Posterior cingulate gyrus (tissue), 11 donors: ENCODE measurements around the gene SPPL3.

Source experiments
- DNase-seq, 10 donors: peaks; one replicate each; pipeline versions ENCODE4 v3.0.0 to v3.0.0-alpha.2; 2020 to 2021; ENCODE audit warnings: mixed read lengths in 3 of 10
- intact Hi-C: fragments of 100-400 bp; cut with DNase I; formaldehyde crosslinking; loops from one replicate; pipeline ENCODE4 v1.15.1; 2023

Gene SPPL3

GRCh38 chr12:120758798-120759590, 145.2 kb downstream of the SPPL3 start:
- no peak for DNase-seq
- intact Hi-C loops = no loop called here

GRCh38 chr12:120757949-120758348, 146.2 kb downstream of the SPPL3 start:
- intact Hi-C loops = no loop called here
- no peak for DNase-seq

- no peak for DNase-seq
Observed at GRCh38 chr12:120757226-120757742, 146.9 kb downstream of the SPPL3 start.

DNA sequence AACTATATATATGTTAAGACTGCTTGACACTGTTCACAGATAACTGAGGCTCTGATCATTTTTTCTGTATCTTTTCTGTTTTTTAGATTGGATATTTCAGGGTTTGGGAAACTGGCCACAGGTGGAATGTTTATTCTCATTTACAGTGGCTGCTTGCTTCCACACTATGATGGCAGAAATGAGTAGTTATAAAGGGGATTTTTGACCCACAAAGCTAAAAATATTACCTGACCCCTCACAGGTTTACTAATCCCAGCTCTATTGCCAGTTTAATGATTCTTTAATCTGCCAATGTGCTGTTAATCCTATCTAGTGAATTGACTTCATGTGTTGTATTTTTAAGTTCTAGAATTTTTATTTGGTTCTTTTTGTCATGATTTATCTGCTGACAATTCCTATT, 148.9 kb downstream of the SPPL3 start:
- no peak for DNase-seq
- intact Hi-C loops = no loop called here

More at GRCh38 chr12:120757226-120757742, 146.9 kb downstream of the SPPL3 start:
- intact Hi-C loops = no loop called here

DNA sequence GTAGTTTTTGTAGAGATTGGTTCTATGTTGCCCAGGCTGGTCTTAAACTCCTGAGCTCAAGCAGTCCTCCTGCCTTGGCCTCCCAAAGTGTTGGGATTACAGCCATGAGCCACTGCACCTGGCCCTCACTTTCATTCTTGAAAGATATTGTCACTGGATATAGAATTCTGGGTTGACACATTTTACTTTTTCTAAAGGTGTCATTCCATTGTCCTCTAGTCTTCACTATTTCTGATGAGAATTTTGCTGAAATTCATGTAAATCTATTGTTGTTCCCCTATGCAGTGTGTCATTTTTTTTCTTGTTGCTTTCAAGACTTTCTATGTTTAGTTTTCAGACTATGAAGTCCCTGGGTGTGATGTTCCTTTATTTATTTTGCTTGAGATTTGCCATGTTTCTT, 149.4 kb downstream of the SPPL3 start:
- intact Hi-C loops = no loop called here
- no peak for DNase-seq

DNA sequence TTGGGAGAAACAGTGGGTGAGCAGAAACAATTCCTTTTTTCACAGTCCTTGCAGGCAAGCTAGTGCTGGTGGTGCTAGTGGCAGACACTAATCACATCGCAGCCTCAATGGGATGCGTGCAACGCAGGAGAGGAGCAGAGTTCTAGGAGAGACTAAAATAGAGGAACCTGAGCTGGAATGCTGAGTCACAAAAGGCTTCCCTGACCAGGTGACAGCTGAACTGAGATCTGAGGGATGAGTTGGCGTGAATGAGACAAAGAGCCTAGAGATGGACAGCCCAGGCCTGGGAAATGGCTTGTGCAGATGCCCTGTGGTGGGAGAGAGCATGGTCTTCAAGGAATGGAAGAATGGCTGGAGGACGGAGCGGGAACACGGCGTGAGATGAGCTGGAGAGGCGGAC, 152.8 kb downstream of the SPPL3 start:
- DNase-seq = peak in 1 of 10 donors; percentile 25

GRCh38 chr12:120750806-120751205, 153.4 kb downstream of the SPPL3 start:
- intact Hi-C loops = no loop called here

More for the DNA sequence above, 152.8 kb downstream of the SPPL3 start:
- intact Hi-C loops = no loop called here

DNA sequence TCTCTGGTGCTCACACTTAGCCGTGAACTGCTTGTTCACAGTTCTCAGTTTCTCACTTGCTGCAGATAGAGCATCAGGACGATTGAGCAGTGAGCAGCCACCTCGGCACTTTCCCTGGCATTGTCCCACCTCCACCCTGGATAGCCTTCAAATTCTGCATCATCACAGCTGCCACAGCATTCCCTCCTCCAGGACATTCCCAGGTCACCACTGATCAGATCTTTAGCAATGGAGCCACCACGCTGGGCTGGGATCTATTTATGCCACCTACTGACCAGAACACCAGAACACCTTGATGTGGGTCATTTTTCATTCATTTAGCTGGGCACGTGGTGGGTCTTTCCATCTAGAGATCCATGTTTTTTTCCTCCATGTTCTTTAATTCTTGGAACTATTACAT, 154.9 kb downstream of the SPPL3 start:
- DNase-seq = no peak
- intact Hi-C loops = no loop called here

More at GRCh38 chr12:120750806-120751205, 153.4 kb downstream of the SPPL3 start:
- peak in 1 of 10 donors; percentile 4 for DNase-seq

DNA sequence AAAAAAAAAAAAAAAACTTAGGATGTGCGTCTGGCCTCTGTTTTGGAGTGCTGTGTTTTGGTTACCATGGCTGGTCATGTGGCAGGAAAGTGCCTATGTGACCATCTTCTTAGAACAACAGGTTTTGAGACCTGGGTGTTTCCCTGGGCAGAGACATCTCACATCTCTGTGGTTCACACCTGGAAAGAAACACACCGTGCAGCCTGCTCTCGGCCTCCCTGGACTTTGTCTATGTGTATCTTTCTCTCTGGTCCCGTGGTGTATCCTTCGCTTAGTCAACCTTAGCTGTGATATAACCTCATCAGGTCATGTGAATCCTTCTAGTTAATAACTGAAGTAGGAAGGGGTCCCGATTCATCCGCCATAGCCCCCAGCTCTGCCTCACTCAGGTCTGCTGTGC, 155.9 kb downstream of the SPPL3 start:
- DNase-seq = peak in 1 of 10 donors; percentile 1
- intact Hi-C loops = no loop called here

- intact Hi-C loops = no loop called here
- peak in 1 of 10 donors; percentile 44 for DNase-seq
Observed at GRCh38 chr12:120744922-120745493, 159.2 kb downstream of the SPPL3 start.

GRCh38 chr12:120741476-120742421, 162.4 kb downstream of the SPPL3 start:
- intact Hi-C loops = no loop called here
- no peak for DNase-seq

DNA sequence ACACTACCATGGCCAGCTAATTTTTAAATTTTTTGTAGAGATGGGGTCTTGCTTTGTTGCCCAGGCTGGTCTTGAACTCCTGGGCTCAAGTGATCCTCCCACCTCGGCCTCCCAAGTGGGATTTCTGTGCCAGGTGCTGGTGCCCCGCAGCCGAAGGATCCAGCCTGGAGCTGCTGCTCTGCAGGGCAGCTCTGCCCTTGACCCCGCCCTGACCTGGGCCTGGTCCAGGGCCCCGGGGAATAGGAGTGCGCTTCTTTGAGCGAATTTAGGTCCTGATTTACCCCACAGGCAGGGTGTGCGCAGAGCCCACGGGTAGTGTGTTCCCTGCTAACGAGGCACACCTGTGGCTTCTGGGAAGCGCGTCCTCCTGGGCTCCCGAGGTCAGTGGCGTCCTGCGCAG, 163.3 kb downstream of the SPPL3 start:
- intact Hi-C loops = no loop called here
- DNase-seq = no peak

DNA sequence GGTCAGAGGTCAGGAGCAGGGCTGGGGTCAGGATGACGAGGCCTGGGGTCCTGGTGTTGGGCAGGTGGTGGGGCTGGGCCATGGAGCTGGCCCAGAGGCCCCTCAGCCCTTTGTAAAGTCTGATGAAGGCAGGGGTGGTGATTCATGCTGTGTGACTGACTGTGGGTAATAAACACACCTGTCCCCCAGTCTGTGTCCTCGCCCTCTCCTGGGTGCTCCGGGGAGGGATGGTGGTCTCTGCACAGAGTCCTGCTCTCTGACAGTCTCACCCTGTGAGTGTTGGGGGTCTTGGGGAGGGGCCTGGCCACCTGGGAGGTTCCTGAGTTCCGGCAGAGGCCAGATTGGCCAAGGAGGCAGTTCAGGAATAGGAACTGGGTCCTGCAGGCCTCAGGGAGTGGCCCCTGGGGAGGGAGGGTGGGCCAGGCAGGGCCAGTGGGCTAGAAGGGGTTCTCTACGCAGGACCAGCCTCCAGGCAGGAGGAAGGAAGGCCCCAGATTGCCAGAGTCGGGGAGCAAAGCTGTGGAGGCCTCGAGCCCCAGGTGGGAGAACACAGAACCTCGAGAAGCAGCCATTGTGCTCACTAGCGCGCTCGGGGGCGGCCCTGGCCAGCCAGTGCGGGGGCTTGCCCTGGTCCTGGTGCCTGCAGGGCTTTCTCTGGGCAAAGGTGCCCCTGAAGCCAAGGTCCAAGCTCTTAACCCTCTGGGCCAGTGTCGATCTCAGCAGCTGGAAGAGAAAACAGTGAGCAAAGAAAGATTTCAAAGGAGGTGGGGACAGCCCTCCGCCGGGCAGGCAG, 164.1 kb downstream of the SPPL3 start:
- intact Hi-C loops = no loop called here
- no peak for DNase-seq

DNA sequence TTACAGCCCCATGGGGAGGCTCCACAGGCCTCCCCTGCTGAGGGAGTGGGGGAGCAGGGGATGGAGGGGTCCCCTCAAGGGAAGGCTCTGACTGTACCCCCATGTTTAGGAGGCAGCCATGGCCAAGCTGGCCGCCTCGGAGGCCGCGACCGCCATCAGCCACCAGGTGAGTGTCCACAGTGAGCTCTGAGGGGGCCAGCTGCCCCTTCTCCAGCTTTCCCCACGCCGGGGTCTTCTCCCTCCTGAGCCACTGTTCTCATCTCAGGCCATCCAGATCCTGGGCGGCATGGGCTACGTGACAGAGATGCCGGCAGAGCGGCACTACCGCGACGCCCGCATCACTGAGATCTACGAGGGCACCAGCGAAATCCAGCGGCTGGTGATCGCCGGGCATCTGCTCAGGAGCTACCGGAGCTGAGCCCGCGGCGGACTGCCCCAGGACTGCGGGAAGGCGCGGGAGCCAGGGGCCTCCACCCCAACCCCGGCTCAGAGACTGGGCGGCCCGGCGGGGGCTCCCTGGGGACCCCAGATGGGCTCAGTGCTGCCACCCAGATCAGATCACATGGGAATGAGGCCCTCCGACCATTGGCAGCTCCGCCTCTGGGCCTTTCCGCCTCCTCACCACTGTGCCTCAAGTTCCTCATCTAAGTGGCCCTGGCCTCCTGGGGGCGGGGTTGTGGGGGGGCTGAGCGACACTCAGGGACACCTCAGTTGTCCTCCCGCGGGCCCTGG, 165.0 kb downstream of the SPPL3 start:
- DNase-seq = no peak
- intact Hi-C loops = no loop called here

GRCh38 chr12:120738252-120739030, 165.7 kb downstream of the SPPL3 start:
- intact Hi-C loops = no loop called here
- DNase-seq = peak in 1 of 10 donors; percentile 89

- intact Hi-C loops = no loop called here
- peak in 1 of 10 donors; percentile 70 for DNase-seq
Observed at GRCh38 chr12:120737557-120738251, 166.5 kb downstream of the SPPL3 start.

DNA sequence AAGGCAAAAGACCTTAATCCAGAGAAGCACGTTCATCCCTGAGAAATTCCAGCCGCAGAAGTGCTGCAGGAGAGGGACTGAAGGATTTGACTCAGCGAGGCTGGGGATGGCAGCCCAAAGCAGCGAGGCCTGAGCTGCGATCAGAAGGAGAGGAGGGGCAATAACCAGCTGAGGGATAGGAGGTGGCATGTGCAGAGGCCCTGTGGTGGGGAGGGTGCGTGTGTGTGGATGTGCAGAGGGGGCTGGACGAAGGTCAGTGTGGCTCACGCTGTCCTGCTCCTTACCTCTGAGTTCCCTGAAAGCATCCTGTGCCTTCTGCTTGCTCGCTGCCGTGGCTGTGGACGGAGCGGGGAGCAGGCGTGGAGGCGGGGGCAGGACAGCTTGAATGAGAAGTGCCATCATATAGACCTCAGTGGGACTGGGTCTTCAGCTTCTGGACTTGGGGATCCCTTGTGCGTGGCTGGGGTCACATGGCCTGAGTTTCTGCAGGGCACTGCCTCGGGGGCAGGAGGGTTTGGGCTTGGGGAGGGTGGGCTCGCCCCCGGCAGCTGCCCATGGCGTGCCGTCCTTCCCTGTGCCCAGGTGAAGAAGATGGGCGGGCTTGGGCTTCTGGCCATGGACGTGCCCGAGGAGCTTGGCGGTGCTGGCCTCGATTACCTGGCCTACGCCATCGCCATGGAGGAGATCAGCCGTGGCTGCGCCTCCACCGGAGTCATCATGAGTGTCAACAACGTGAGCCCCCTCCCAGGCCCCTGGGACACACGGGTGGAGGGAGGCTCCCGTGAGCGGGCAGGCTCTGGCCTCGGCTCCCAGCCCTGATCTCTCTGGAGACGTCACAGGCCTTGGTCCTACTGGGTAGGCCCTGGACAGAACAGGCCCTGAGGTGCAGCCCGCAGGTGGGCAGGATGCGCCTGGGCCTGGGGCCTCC, 167.5 kb downstream of the SPPL3 start:
- DNase-seq = peak in 1 of 10 donors; percentile 79
- intact Hi-C loops = no loop called here
